ENCODE data around the gene OR5AC2.

GRCh38 chr3:98115717-98116116 is 28.7 kb downstream of the OR5AC2 start:
- TF ChIP-seq, protein P1, sequence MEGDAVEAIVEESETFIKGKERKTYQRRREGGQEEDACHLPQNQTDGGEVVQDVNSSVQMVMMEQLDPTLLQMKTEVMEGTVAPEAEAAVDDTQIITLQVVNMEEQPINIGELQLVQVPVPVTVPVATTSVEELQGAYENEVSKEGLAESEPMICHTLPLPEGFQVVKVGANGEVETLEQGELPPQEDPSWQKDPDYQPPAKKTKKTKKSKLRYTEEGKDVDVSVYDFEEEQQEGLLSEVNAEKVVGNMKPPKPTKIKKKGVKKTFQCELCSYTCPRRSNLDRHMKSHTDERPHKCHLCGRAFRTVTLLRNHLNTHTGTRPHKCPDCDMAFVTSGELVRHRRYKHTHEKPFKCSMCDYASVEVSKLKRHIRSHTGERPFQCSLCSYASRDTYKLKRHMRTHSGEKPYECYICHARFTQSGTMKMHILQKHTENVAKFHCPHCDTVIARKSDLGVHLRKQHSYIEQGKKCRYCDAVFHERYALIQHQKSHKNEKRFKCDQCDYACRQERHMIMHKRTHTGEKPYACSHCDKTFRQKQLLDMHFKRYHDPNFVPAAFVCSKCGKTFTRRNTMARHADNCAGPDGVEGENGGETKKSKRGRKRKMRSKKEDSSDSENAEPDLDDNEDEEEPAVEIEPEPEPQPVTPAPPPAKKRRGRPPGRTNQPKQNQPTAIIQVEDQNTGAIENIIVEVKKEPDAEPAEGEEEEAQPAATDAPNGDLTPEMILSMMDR (IDR thresholded peaks at IDR 0.05), result no peak
- TF ChIP-seq, protein P2, sequence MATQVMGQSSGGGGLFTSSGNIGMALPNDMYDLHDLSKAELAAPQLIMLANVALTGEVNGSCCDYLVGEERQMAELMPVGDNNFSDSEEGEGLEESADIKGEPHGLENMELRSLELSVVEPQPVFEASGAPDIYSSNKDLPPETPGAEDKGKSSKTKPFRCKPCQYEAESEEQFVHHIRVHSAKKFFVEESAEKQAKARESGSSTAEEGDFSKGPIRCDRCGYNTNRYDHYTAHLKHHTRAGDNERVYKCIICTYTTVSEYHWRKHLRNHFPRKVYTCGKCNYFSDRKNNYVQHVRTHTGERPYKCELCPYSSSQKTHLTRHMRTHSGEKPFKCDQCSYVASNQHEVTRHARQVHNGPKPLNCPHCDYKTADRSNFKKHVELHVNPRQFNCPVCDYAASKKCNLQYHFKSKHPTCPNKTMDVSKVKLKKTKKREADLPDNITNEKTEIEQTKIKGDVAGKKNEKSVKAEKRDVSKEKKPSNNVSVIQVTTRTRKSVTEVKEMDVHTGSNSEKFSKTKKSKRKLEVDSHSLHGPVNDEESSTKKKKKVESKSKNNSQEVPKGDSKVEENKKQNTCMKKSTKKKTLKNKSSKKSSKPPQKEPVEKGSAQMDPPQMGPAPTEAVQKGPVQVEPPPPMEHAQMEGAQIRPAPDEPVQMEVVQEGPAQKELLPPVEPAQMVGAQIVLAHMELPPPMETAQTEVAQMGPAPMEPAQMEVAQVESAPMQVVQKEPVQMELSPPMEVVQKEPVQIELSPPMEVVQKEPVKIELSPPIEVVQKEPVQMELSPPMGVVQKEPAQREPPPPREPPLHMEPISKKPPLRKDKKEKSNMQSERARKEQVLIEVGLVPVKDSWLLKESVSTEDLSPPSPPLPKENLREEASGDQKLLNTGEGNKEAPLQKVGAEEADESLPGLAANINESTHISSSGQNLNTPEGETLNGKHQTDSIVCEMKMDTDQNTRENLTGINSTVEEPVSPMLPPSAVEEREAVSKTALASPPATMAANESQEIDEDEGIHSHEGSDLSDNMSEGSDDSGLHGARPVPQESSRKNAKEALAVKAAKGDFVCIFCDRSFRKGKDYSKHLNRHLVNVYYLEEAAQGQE (IDR thresholded peaks at IDR 0.05; ENCODE audit: insufficient read depth in 1 of 2, low read depth in 2 of 2, low read length in 1 of 2), result no peak
- TF ChIP-seq SIN3A (IDR thresholded peaks at IDR 0.05; ENCODE audit: borderline replicate concordance, insufficient read depth, low read depth, low read length), result no peak

Measured in Panc1 (cell line).